Measurements from ENCODE around the gene ECT2. TPM values are rescaled to one million over a fixed set of nuclear protein-coding genes. Genes with fewer than 3 reads are reported as not detected.
A peak's percentile ranks its signal among the peaks of the same experiment; 100 is the strongest.

The ECT2 gene
- polyA plus RNA-seq, 3 donors: 2.6 to 3.3 (median 2.7) TPM

- Mint-ChIP-seq H3K4me1 (peaks cover 39% of the 10 kb centered on the region), H3K27me3 (ENCODE audit: low read depth in 3 of 3) (no peaks in the 10 kb centered on the region), H3K27ac (peak overlapping the region in 2 of 7 donors; percentile 30 to 97), H3K4me3 (peak overlapping the region; percentile 97 to 98), H3K36me3 (peaks cover 5 to 6% of the 10 kb centered on the region in 2 donors), H3K9me3 (no peaks in the 10 kb centered on the region)
- H2AFZ ChIP-seq (ENCODE audit: insufficient read depth, low read depth, low read length, poor library complexity, severe bottlenecking): no peak overlapping the region
- H3K4me3 ChIP-seq (replicated peaks in 1 of 3; ENCODE audit: low read depth in 2 of 3, low read length in 3 of 3): peak overlapping the region in 1 of 3 experiments; percentile 89
- H3K9me3 ChIP-seq (replicated peaks in 1 of 2; ENCODE audit: control insufficient read depth in 1 of 2, insufficient read depth in 1 of 2, low read length in 2 of 2): no peaks in the 10 kb centered on the region
- WGBS (ENCODE audit: insufficient coverage): no CpG with 5 or more reads among the region's 2 CpGs
- peaks cover 28 to 35% of the 10 kb centered on the region in 2 donors for H3K4me1 ChIP-seq (ENCODE audit: control insufficient read depth in 1 of 2, insufficient read depth in 2 of 2, low read length in 2 of 2)
- H3K9ac ChIP-seq (ENCODE audit: insufficient read depth, low read length, poor library complexity, severe bottlenecking): no peak overlapping the region
- intact Hi-C loops (cut with micrococcal nuclease): no loop called here
- no peak overlapping the region for H3K27ac ChIP-seq (ENCODE audit: low read depth in 1 of 2, low read length in 2 of 2)
- H3K79me2 ChIP-seq (ENCODE audit: insufficient read depth, low read length): peaks cover 64% of the 10 kb centered on the region
- peak in 1 of 3 donors; percentile 21 for DNase-seq
- TF ChIP-seq CTCF (IDR thresholded peaks at IDR 0.05): no peak
- no peaks in the 10 kb centered on the region for H3K36me3 ChIP-seq (replicated peaks in 1 of 2; ENCODE audit: control insufficient read depth in 1 of 2, insufficient read depth in 2 of 2, low read length in 2 of 2)
- H3K27me3 ChIP-seq (ENCODE audit: control insufficient read depth in 2 of 2, insufficient read depth in 2 of 2, low read length in 2 of 2): no peaks in the 10 kb centered on the region
- peak overlapping the region; percentile 86 for H3K4me2 ChIP-seq (replicated peaks; ENCODE audit: extremely low read depth, low read length, poor library complexity, severe bottlenecking)
- peaks cover 9% of the 10 kb centered on the region for H4K20me1 ChIP-seq (ENCODE audit: insufficient read depth, low read length)
Measured at GRCh38 chr3:172708921-172709773, 41.4 kb upstream of the ECT2 start.

- intact Hi-C loops (cut with micrococcal nuclease): loop anchor here (2.0 to 5.0 kb wide), 3 partner anchors 33 to 42 kb away; partner anchors contain the start of gene ECT2 (in 1 of the 2)
Measured at GRCh38 chr3:172709774-172710663, 40.5 kb upstream of the ECT2 start.

More at GRCh38 chr3:172709774-172710663, 40.5 kb upstream of the ECT2 start:
- H3K27ac Mint-ChIP-seq: peak overlapping the region; percentile 95 to 98 (median 97)
- Histone ChIP-seq H3K79me2 (ENCODE audit: insufficient read depth, low read length) (peaks cover 56% of the 10 kb centered on the region), H3K36me3 (replicated peaks in 1 of 2; ENCODE audit: control insufficient read depth in 1 of 2, insufficient read depth in 2 of 2, low read length in 2 of 2) (no peaks in the 10 kb centered on the region), H3K4me2 (replicated peaks; ENCODE audit: extremely low read depth, low read length, poor library complexity, severe bottlenecking) (peak overlapping the region; percentile 86), H3K4me1 (ENCODE audit: control insufficient read depth in 1 of 2, insufficient read depth in 2 of 2, low read length in 2 of 2) (peaks cover 29 to 36% of the 10 kb centered on the region in 2 donors), H2AFZ (ENCODE audit: insufficient read depth, low read depth, low read length, poor library complexity, severe bottlenecking) (peak overlapping the region; percentile 81), H4K20me1 (ENCODE audit: insufficient read depth, low read length) (peaks cover 9% of the 10 kb centered on the region), H3K9ac (ENCODE audit: insufficient read depth, low read length, poor library complexity, severe bottlenecking) (peak overlapping the region; percentile 80), H3K27ac (ENCODE audit: low read depth in 1 of 2, low read length in 2 of 2) (peak overlapping the region; percentile 94 to 95), H3K9me3 (replicated peaks in 1 of 2; ENCODE audit: control insufficient read depth in 1 of 2, insufficient read depth in 1 of 2, low read length in 2 of 2) (no peaks in the 10 kb centered on the region), H3K27me3 (ENCODE audit: control insufficient read depth in 2 of 2, insufficient read depth in 2 of 2, low read length in 2 of 2) (no peaks in the 10 kb centered on the region), H3K4me3 (replicated peaks in 1 of 3; ENCODE audit: low read depth in 2 of 3, low read length in 3 of 3) (peak overlapping the region; percentile 89 to 90 (median 90))
- no peak for TF ChIP-seq CTCF (IDR thresholded peaks at IDR 0.05)
- H3K4me1 Mint-ChIP-seq: peaks cover 39% of the 10 kb centered on the region
- H3K4me3 Mint-ChIP-seq: peak overlapping the region; percentile 97 to 98
- no peaks in the 10 kb centered on the region for H3K27me3 Mint-ChIP-seq (ENCODE audit: low read depth in 3 of 3)
- 0% methylated on average over 10 of the region's 17 CpGs for WGBS (ENCODE audit: insufficient coverage)
- H3K36me3 Mint-ChIP-seq: peaks cover 5 to 6% of the 10 kb centered on the region in 2 donors
- no peaks in the 10 kb centered on the region for H3K9me3 Mint-ChIP-seq
- peak in 2 of 3 donors; percentile 32 to 37 for DNase-seq
